ENCODE data around the gene DMAC1. TPM values are rescaled to one million over a fixed set of nuclear protein-coding genes. Genes with fewer than 3 reads are reported as not detected.

The DMAC1 gene
- total and polyA plus RNA-seq, 7 donors: 17.2 to 21.4 (median 19.9) TPM

- Histone ChIP-seq H3K36me3 (no peaks in the 10 kb centered on the region), H3K4me1 (no peaks in the 10 kb centered on the region), H3K27ac (no peak overlapping the region), H3K4me3 (no peak overlapping the region), H3K27me3 (no peaks in the 10 kb centered on the region), H3K9me3 (no peaks in the 10 kb centered on the region)
- TF ChIP-seq EP300 (IDR thresholded peaks at IDR 0.05): no peak
- no peak for TF ChIP-seq POLR2AphosphoS5 (IDR thresholded peaks at IDR 0.05)
- no peak for TF ChIP-seq POLR2A (IDR thresholded peaks at IDR 0.05)
- TF ChIP-seq, protein P1, sequence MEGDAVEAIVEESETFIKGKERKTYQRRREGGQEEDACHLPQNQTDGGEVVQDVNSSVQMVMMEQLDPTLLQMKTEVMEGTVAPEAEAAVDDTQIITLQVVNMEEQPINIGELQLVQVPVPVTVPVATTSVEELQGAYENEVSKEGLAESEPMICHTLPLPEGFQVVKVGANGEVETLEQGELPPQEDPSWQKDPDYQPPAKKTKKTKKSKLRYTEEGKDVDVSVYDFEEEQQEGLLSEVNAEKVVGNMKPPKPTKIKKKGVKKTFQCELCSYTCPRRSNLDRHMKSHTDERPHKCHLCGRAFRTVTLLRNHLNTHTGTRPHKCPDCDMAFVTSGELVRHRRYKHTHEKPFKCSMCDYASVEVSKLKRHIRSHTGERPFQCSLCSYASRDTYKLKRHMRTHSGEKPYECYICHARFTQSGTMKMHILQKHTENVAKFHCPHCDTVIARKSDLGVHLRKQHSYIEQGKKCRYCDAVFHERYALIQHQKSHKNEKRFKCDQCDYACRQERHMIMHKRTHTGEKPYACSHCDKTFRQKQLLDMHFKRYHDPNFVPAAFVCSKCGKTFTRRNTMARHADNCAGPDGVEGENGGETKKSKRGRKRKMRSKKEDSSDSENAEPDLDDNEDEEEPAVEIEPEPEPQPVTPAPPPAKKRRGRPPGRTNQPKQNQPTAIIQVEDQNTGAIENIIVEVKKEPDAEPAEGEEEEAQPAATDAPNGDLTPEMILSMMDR (IDR thresholded peaks at IDR 0.05): no peak
- WGBS, 2 donors: 14 to 57% methylated on average over 2 of the region's 2 CpGs
- no peak for DNase-seq
- intact Hi-C loops (cut with DNase I): no loop called here
Observed at GRCh38 chr9:7834531-7834930, 35.0 kb upstream of the DMAC1 start.

- Histone ChIP-seq H3K27me3 (no peaks in the 10 kb centered on the region), H3K27ac (no peak overlapping the region), H3K4me1 (no peaks in the 10 kb centered on the region), H3K36me3 (no peaks in the 10 kb centered on the region), H3K4me3 (no peak overlapping the region), H3K9me3 (no peaks in the 10 kb centered on the region)
- no peak for TF ChIP-seq POLR2A (IDR thresholded peaks at IDR 0.05)
- TF ChIP-seq, protein P1 (IDR thresholded peaks at IDR 0.05): no peak
- intact Hi-C loops (cut with DNase I): no loop called here
- no peak for DNase-seq
- WGBS, 2 donors: 81 to 90% methylated on average over 1 of the region's 1 CpG
Observed at GRCh38 chr9:7828334-7828733, 28.8 kb upstream of the DMAC1 start.

GRCh38 chr9:7827792-7828191 lies 28.2 kb upstream of the DMAC1 start:
- Histone ChIP-seq H3K27me3 (no peaks in the 10 kb centered on the region), H3K36me3 (no peaks in the 10 kb centered on the region), H3K27ac (no peak overlapping the region), H3K9me3 (no peaks in the 10 kb centered on the region), H3K4me1 (no peaks in the 10 kb centered on the region), H3K4me3 (no peak overlapping the region)
- intact Hi-C loops (cut with DNase I): no loop called here
- no peak for DNase-seq
- TF ChIP-seq POLR2A (IDR thresholded peaks at IDR 0.05): no peak
- no peak for TF ChIP-seq POLR2AphosphoS5 (IDR thresholded peaks at IDR 0.05)
- 83 to 96% methylated on average over 3 of the region's 3 CpGs for WGBS, 2 donors

DNA sequence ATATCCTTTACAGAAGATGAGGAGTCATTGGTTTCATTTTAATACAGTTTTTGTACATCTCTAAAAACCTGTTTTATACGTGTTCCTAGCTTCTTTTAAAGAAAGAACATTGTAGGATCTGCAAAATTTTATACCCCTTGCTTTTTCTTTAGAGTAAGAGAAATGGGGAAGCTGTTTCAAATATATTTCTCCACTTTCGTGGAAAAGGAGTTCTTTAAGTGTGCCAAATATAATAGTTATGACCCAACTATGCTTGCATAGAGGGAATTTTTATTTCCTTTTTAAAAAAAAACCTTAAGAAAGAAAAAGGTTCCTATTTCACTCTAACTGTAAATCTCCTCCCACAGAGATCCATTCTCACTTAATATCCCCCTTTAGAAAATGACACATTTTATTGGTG lies 27.5 kb upstream of the DMAC1 start:
- H3K27me3 ChIP-seq: no peaks in the 10 kb centered on the region

GRCh38 chr9:7823651-7824050 lies 24.1 kb upstream of the DMAC1 start:
- DNase-seq: no peak
- WGBS, 2 donors: 89 to 90% methylated on average over 5 of the region's 5 CpGs
- intact Hi-C loops (cut with DNase I): no loop called here
- no peaks in the 10 kb centered on the region for H3K4me1 ChIP-seq
- TF ChIP-seq EP300 (IDR thresholded peaks at IDR 0.05) (no peak), POLR2AphosphoS5 (IDR thresholded peaks at IDR 0.05) (no peak), POLR2A (IDR thresholded peaks at IDR 0.05) (no peak)
- TF ChIP-seq, protein P1 (IDR thresholded peaks at IDR 0.05): no peak
- no peak overlapping the region for H3K4me3 ChIP-seq
- no peaks in the 10 kb centered on the region for H3K9me3 ChIP-seq
- no peak overlapping the region for H3K27ac ChIP-seq
- no peaks in the 10 kb centered on the region for H3K27me3 ChIP-seq
- no peaks in the 10 kb centered on the region for H3K36me3 ChIP-seq

More for the DNA sequence above, 27.5 kb upstream of the DMAC1 start:
- H3K27ac ChIP-seq: no peak overlapping the region
- DNase-seq: no peak
- WGBS, 2 donors: 81 to 93% methylated on average over 2 of the region's 2 CpGs
- H3K9me3 ChIP-seq: no peaks in the 10 kb centered on the region
- H3K4me3 ChIP-seq: no peak overlapping the region
- intact Hi-C loops (cut with DNase I): no loop called here
- H3K36me3 ChIP-seq: no peaks in the 10 kb centered on the region
- H3K4me1 ChIP-seq: no peaks in the 10 kb centered on the region
- TF ChIP-seq POLR2AphosphoS5 (IDR thresholded peaks at IDR 0.05): no peak
- TF ChIP-seq POLR2A (IDR thresholded peaks at IDR 0.05): no peak

- 0% methylated on average over 1 of the region's 1 CpG for WGBS, 2 donors
Observed at GRCh38 chr9:7819984-7820383, 20.4 kb upstream of the DMAC1 start.

More at GRCh38 chr9:7819984-7820383, 20.4 kb upstream of the DMAC1 start:
- H3K27me3 ChIP-seq: no peaks in the 10 kb centered on the region
- DNase-seq: no peak
- H3K27ac ChIP-seq: no peak overlapping the region
- intact Hi-C loops (cut with DNase I): no loop called here
- no peaks in the 10 kb centered on the region for H3K4me1 ChIP-seq
- no peak overlapping the region for H3K4me3 ChIP-seq
- H3K36me3 ChIP-seq: no peaks in the 10 kb centered on the region
- no peaks in the 10 kb centered on the region for H3K9me3 ChIP-seq
- TF ChIP-seq EP300 (IDR thresholded peaks at IDR 0.05) (no peak), POLR2A (IDR thresholded peaks at IDR 0.05) (no peak), POLR2AphosphoS5 (IDR thresholded peaks at IDR 0.05) (no peak)
- TF ChIP-seq, protein P1 (IDR thresholded peaks at IDR 0.05): no peak

All from sigmoid colon (tissue), 7 donors.